GM12878 (cell line): ENCODE data around the gene GPN1.

Experiments used
- E2F8 ChIP-seq: fragments of 450-650 bp; IDR thresholded peaks from 2 replicates; pipeline ENCODE4 v1.6.1; 2018; ENCODE audit warnings: mild to moderate bottlenecking, low read depth, moderate library complexity; ENCODE audit not compliant: partially characterized antibody
- EZH2 ChIP-seq: IDR thresholded peaks from 2 replicates; pipeline ENCODE4 v1.6.1; 2012; ENCODE audit warnings: low read depth, mild to moderate bottlenecking, control low read depth, inconsistent platforms, low read length, borderline replicate concordance; ENCODE audit not compliant: control insufficient read depth
- SRF ChIP-seq, 2 experiments: IDR thresholded peaks; 2 replicates each; pipeline ENCODE4 v1.6.1; 2011; ENCODE audit warnings: low read depth in 2 of 2, low read length in 2 of 2, mild to moderate bottlenecking in 1 of 2, moderate library complexity in 1 of 2

- TF ChIP-seq SRF (IDR thresholded peaks at IDR 0.05; ENCODE audit: low read depth in 2 of 2, low read length in 2 of 2) = no peak
- no peak for TF ChIP-seq EZH2
- TF ChIP-seq E2F8 = no peak
Measured at GRCh38 chr2:27640722-27641245, 11.9 kb downstream of the GPN1 start.
